ENCODE data around the gene GNG10.

The GNG10 gene

DNA sequence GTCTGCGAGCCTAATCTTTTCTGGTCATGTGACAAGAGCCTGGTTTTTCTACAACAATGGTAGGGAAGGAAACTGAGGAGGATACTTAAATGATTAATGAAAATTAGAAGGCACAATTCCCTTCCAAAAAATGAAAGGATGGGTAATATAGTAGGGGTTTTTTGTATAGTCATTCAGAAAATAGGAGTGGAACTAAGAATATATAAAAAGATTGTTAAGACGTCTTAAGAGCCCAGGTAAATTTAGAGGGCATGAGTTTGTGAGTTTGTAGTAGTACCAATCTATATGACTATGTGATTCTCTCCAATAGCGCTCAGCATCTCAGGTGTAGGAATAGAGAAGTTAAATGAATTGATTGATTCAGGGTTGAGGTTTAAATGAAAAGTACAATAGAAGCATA lies 50.1 kb downstream of the GNG10 start:
- ATAC-seq (replicated peaks; ENCODE audit: extremely low read depth, poor library complexity, severe bottlenecking) (no peak), DNase-seq (ENCODE audit: low spot score in 2 of 2) (no peak)
- no peaks in the 10 kb centered on the region for H3K36me3 Mint-ChIP-seq (ENCODE audit: insufficient read depth)
- H3K9me3 Mint-ChIP-seq, result no peaks in the 10 kb centered on the region
- no peaks in the 10 kb centered on the region for H3K4me1 Mint-ChIP-seq
- no peak overlapping the region for H3K27ac Mint-ChIP-seq (ENCODE audit: low read depth)
- H3K4me3 Mint-ChIP-seq, result no peak overlapping the region
- no peaks in the 10 kb centered on the region for H3K27me3 Mint-ChIP-seq

DNA sequence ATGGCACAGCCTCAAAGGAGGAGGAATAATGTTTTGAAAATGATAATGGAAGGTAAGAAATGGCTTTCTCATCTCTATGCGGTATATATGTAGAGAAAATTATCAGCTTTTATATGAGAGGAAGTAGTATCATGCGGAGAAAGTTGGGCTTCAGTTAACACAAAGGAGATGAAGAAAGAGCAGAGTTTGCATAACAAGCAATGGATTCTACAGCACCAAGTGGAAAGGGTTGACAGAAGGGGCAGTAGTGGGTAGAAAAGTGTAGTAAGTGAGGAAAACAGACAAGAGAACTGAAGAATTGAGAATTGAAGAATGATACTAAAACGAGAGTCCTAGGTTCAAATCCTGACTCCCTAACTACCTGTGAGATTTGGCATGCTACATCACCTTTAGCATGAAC lies 51.0 kb downstream of the GNG10 start:
- Mint-ChIP-seq H3K9me3 (no peaks in the 10 kb centered on the region), H3K4me3 (no peak overlapping the region), H3K27me3 (no peaks in the 10 kb centered on the region), H3K36me3 (ENCODE audit: insufficient read depth) (no peaks in the 10 kb centered on the region), H3K4me1 (no peaks in the 10 kb centered on the region), H3K27ac (ENCODE audit: low read depth) (no peak overlapping the region)
- DNase-seq (ENCODE audit: low spot score in 2 of 2) (no peak), ATAC-seq (replicated peaks; ENCODE audit: extremely low read depth, poor library complexity, severe bottlenecking) (no peak)

DNA sequence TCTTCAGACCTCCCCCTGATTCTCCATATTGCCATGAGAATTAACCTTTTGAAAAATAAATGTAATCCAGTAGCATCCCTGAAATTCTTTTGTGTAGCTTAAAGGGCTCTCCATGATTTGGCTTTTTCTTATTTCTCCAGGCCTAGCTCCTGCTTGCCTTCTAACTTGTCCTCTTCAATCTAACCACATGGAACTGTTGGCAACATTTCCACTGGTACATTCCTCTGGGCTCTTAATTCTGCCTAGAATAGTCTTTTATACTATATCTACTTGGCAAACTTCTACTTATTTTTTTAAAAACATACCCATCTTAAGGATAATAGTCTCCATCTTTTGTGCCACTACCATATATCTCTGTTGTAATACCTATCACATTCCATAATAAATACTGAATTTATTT lies 54.1 kb downstream of the GNG10 start:
- H3K4me3 Mint-ChIP-seq, result no peak overlapping the region
- no peak for DNase-seq (ENCODE audit: low spot score in 2 of 2)
- H3K4me1 Mint-ChIP-seq, result no peaks in the 10 kb centered on the region
- peaks cover 2% of the 10 kb centered on the region for H3K36me3 Mint-ChIP-seq (ENCODE audit: insufficient read depth)
- no peak overlapping the region for H3K27ac Mint-ChIP-seq (ENCODE audit: low read depth)
- H3K9me3 Mint-ChIP-seq, result no peaks in the 10 kb centered on the region
- no peak for ATAC-seq (replicated peaks; ENCODE audit: extremely low read depth, poor library complexity, severe bottlenecking)
- no peaks in the 10 kb centered on the region for H3K27me3 Mint-ChIP-seq

DNA sequence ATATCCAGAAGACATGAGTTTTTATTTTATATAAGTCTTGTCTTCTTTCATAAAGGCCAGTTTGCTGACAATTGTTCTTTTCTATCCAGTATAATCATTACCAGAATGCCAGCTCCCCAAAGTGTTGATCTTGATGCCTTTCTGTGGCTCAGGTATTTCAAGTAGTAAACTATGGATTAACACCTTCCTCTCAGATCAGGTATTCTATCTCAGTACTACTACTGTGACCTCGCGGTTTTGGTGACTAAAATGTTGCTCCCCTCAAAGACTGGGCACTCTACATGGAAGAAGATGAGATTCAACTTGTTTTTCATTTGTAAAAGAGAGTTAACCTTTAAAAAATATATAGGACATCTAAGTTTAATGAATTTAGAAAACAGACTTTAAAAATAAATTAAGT lies 58.1 kb downstream of the GNG10 start:
- no peaks in the 10 kb centered on the region for H3K27me3 Mint-ChIP-seq
- no peak overlapping the region for H3K4me3 Mint-ChIP-seq
- H3K9me3 Mint-ChIP-seq, result no peaks in the 10 kb centered on the region
- no peaks in the 10 kb centered on the region for H3K4me1 Mint-ChIP-seq
- ATAC-seq (replicated peaks; ENCODE audit: extremely low read depth, poor library complexity, severe bottlenecking), result no peak
- no peak overlapping the region for H3K27ac Mint-ChIP-seq (ENCODE audit: low read depth)
- peaks cover 2% of the 10 kb centered on the region for H3K36me3 Mint-ChIP-seq (ENCODE audit: insufficient read depth)
- DNase-seq (ENCODE audit: low spot score in 2 of 2), result no peak

All from central memory CD8-positive, alpha-beta T cell (primary cell).